Left ventricle myocardium inferior (tissue), 1 donor: Measurements from ENCODE around the gene GPR137. TPM values are rescaled to one million over a fixed set of nuclear protein-coding genes. Genes with fewer than 3 reads are reported as not detected.

Experiments used
- DNase-seq: peaks from one replicate; pipeline ENCODE4 v3.0.0-alpha.2; 2020
- H3K27ac ChIP-seq: fragments of 200-600 bp; replicated peaks from 2 replicates; pipeline ENCODE4 v1.8.0; 2021
- H3K27me3 ChIP-seq: fragments of 200-600 bp; 2 replicates; pipeline ENCODE4 v1.8.0; 2021; ENCODE audit warnings: low read depth
- H3K36me3 ChIP-seq: fragments of 200-600 bp; 2 replicates; pipeline ENCODE4 v1.8.0; 2021
- H3K4me1 ChIP-seq: fragments of 200-600 bp; 2 replicates; pipeline ENCODE4 v1.8.0; 2021
- H3K4me3 ChIP-seq: fragments of 200-600 bp; 2 replicates; pipeline ENCODE4 v1.8.0; 2021; ENCODE audit warnings: mild to moderate bottlenecking, moderate library complexity
- H3K9me3 ChIP-seq: fragments of 200-600 bp; replicated peaks from 2 replicates; pipeline ENCODE4 v1.8.0; 2021
- intact Hi-C: fragments of 100-400 bp; cut with micrococcal nuclease; formaldehyde crosslinking; loops from one replicate; pipeline ENCODE4 v1.11.0; 2022
- total RNA-seq: library from RNA; stranded (reverse); fragmentation: NEBNext Ultra II Directional; extraction: Animal tissue kit (Norgen Biotek cat#: 25700); gene quantifications from one replicate; pipeline ENCODE4 v1.2.1, GENCODE V29; 2021
- TF ChIP-seq, protein P1 (sequence below): fragments of 200-600 bp; IDR thresholded peaks from 2 replicates; pipeline ENCODE4 v1.8.0; 2021; ENCODE audit warnings: antibody characterized with exemption, mild to moderate bottlenecking, borderline replicate concordance
- donor health status: DM: no; HTN: yes; CAD: no; lungs with severe emphysema.

Gene GPR137
- total RNA-seq, 1 donor from 2014 or later, result 28.4 TPM

DNA sequence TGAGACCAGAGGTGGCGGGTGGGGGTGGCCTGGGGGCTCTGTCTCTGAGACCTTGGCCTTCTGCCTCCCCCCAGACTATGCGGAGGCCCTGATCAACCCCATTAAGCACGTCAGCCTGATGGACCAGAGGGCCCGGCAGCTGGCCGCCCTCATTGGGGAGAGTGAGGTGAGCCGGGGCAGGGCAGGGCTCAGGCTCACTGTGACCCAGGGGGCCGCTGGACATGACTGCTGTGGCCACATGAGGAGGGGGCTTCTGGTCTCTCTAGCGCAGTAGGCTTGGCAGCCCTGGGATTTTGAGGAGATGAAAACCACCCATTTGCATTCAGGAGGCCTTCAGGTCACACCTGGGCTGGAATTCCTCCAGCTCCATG, 21.7 kb upstream of the GPR137 start:
- TF ChIP-seq, protein P1, sequence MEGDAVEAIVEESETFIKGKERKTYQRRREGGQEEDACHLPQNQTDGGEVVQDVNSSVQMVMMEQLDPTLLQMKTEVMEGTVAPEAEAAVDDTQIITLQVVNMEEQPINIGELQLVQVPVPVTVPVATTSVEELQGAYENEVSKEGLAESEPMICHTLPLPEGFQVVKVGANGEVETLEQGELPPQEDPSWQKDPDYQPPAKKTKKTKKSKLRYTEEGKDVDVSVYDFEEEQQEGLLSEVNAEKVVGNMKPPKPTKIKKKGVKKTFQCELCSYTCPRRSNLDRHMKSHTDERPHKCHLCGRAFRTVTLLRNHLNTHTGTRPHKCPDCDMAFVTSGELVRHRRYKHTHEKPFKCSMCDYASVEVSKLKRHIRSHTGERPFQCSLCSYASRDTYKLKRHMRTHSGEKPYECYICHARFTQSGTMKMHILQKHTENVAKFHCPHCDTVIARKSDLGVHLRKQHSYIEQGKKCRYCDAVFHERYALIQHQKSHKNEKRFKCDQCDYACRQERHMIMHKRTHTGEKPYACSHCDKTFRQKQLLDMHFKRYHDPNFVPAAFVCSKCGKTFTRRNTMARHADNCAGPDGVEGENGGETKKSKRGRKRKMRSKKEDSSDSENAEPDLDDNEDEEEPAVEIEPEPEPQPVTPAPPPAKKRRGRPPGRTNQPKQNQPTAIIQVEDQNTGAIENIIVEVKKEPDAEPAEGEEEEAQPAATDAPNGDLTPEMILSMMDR, result no peak
- Histone ChIP-seq H3K9me3 (no peaks in the 10 kb centered on the region), H3K4me1 (peaks cover 25% of the 10 kb centered on the region), H3K27me3 (no peaks in the 10 kb centered on the region), H3K36me3 (peaks cover 69% of the 10 kb centered on the region), H3K4me3 (no peak overlapping the region), H3K27ac (no peak overlapping the region)
- DNase-seq, result no peak
- intact Hi-C loops, result no loop called here

DNA sequence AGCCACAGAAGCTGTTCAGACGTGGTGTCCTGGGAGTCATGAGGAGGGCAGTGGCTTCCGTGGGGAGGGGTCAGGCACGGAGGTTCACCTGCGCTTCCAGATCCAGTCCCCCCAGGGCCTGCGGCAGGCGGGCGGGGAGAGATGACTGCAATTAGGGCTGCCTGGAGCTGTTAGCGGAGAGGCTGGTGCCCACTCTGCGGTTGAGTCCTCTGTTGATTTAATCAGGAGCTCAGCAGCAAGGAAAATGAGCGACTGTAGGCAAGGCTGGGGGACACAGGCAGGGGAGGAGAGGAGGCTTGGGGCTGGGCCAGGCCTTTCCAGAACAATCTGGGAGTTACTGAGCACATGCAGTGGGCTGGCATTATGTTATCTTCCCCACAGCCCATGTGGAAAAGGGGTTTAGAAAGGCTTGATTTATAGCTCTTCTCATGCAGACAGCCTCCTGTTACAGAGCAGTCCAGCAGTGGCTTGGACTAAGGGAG, 21.2 kb upstream of the GPR137 start:
- peaks cover 64% of the 10 kb centered on the region for H3K36me3 ChIP-seq
- no peak for DNase-seq

DNA sequence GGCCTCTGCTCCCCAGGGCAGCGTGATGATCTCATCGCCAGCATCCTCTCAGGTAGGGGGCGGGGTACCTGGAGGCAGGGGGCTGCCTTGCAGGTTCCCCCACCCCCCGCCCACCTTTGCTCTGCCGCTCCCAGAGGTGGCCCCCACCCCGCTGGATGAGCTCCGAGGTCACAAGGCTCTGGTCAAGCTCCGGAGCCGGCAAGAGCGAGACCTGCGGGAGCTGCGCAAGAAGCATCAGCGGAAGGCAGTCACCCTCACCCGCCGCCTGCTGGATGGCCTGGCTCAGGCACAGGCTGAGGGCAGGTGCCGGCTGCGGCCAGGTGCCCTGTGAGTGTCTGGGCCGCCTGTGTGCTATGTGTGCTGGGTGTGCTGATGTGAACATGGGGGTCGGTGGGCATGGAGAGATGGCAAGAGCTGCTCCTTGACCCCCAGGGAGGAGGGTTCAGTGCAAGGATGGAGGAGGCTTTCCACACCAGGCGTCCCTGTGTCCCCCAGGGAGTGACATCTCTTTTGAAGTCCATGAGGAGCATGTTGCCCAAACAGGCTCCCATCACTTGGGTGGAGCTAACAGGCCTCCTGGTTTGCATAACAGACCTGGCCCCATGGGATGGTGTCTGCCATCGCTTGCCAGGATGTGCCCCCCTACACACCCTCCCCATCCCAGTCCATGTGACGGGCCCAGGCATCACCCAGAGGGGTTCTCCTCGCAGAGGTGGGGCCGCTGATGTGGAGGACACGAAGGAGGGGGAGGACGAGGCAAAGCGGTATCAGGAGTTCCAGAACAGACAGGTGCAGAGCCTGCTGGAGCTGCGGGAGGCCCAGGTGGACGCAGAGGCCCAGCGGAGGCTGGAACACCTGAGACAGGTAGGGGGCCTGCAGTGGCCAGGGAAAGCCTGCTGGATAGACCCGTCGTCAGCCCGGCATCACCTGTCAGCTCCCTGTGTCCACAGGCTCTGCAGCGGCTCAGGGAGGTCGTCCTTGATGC, 20.2 kb upstream of the GPR137 start:
- intact Hi-C loops, result no loop called here
- Histone ChIP-seq H3K4me1 (peaks cover 36% of the 10 kb centered on the region), H3K9me3 (no peaks in the 10 kb centered on the region), H3K4me3 (no peak overlapping the region), H3K27me3 (no peaks in the 10 kb centered on the region), H3K36me3 (peaks cover 56% of the 10 kb centered on the region), H3K27ac (no peak overlapping the region)
- DNase-seq, result no peak
- TF ChIP-seq, protein P1, result no peak

More for the DNA sequence above, 21.2 kb upstream of the GPR137 start:
- H3K4me1 ChIP-seq, result peaks cover 30% of the 10 kb centered on the region
- no peak overlapping the region for H3K27ac ChIP-seq
- no peak overlapping the region for H3K4me3 ChIP-seq
- H3K27me3 ChIP-seq, result no peaks in the 10 kb centered on the region
- intact Hi-C loops, result no loop called here
- TF ChIP-seq, protein P1, result no peak
- no peaks in the 10 kb centered on the region for H3K9me3 ChIP-seq

DNA sequence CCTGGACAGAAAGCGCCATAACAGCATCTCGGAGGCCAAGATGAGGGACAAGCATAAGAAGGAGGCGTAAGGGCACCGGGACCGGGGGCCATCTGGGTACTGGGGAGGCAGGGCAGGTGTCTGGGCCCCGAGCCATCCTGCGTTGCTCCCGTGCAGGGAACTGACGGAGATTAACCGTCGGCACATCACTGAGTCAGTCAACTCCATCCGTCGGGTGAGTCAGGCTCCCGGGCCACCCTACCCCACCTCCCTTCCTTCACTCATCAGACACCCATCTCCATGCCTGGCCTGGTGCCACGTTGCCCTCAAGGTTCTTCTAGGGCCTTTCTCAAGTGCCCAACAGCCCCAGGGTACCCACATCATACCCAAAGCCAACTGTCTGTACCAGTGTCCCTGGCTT, 19.3 kb upstream of the GPR137 start:
- DNase-seq, result no peak
- intact Hi-C loops, result no loop called here
- TF ChIP-seq, protein P1, result no peak
- Histone ChIP-seq H3K4me3 (no peak overlapping the region), H3K27ac (peak overlapping the region; percentile 98), H3K9me3 (no peaks in the 10 kb centered on the region), H3K36me3 (peaks cover 51% of the 10 kb centered on the region), H3K4me1 (peaks cover 38% of the 10 kb centered on the region), H3K27me3 (no peaks in the 10 kb centered on the region)

DNA sequence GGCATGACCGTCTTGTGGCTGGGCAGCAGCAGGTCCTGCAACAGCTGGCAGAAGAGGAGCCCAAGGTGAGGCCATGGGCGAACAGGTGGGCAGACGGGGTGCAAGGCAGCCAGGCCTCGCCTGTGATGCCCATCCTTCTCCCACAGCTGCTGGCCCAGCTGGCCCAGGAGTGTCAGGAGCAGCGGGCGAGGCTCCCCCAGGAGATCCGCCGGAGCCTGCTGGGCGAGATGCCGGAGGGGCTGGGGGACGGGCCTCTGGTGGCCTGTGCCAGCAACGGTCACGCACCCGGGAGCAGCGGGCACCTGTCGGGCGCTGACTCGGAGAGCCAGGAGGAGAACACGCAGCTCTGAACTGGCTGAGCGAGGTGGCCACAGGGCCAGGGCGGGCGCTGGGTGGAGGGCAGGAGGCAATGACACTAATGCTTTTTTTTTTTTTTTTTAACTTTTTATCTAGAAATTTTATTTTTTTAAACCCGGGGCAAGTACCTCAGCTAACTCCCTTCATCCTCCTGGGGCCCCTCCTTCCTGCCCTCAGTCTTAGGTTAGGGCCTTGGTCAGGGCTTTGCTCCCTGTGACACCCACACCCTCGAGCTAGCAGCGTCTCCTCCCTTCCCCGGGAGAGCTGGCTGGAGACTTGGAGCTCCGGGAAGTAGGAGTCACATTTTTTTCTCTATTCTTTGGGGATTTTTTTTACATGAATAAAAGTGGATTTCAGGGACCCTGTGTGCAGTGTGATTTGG, 18.3 kb upstream of the GPR137 start:
- DNase-seq, result no peak
- Histone ChIP-seq H3K9me3 (no peaks in the 10 kb centered on the region), H3K27me3 (no peaks in the 10 kb centered on the region), H3K36me3 (peaks cover 41% of the 10 kb centered on the region), H3K4me1 (peaks cover 49% of the 10 kb centered on the region), H3K27ac (peak overlapping the region; percentile 98), H3K4me3 (peak overlapping the region; percentile 85)
- intact Hi-C loops, result no loop called here
- TF ChIP-seq, protein P1, result no peak
